Panc1 (cell line): ENCODE results near the gene PNMA6F. TPM values are rescaled to one million over a fixed set of nuclear protein-coding genes. Genes with fewer than 3 reads are reported as not detected.

ENCODE experiments used
- ATAC-seq: fragments of 200-7000 bp; cut with Tn5 transposase; 2 replicates; pipeline ENCODE4 v1.9.1; 2020; ENCODE audit warnings: mild to moderate bottlenecking, moderate library complexity
- BruUV-seq: library from RNA; stranded (reverse); fragments of 400-500 nt; replicated peaks from 2 replicates; lab custom pipeline; 2021; lab: Mats Ljungman, UMichigan
- CTCF ChIA-PET: fragments of 300-600 bp; sonication (Branson Sonifier 250); formaldehyde crosslinking; loops from one replicate; lab custom pipeline; 2022; ENCODE audit warnings: antibody characterized with exemption; lab: Charles Lee
- POLR2A ChIA-PET: fragments of 300-600 bp; sonication (Branson Sonifier 250); formaldehyde crosslinking; loops from one replicate; lab custom pipeline; 2022; ENCODE audit warnings: antibody characterized with exemption; lab: Charles Lee
- DNase-seq: peaks from one replicate; pipeline ENCODE4 v3.0.0-alpha.2; 2010; ENCODE audit warnings: low read depth, low spot score
- H3K27ac ChIP-seq: 2 replicates; pipeline ENCODE4 v1.5.1; 2011; ENCODE audit warnings: mild to moderate bottlenecking, low read length, inconsistent platforms
- H3K27me3 ChIP-seq: fragments of 200-500 bp; sonication (Bioruptor generic); 2 replicates; pipeline ENCODE4 v1.6.0; 2014; ENCODE audit warnings: low read length, inconsistent platforms; ENCODE audit not compliant: control insufficient read depth, insufficient read depth
- H3K36me3 ChIP-seq: fragments of 200-500 bp; sonication (Bioruptor generic); 2 replicates; pipeline ENCODE4 v1.5.1; 2014; ENCODE audit warnings: inconsistent platforms, mild to moderate bottlenecking, low read length, moderate library complexity; ENCODE audit not compliant: control insufficient read depth, insufficient read depth
- H3K4me1 ChIP-seq: 2 replicates; pipeline ENCODE4 v1.5.1; 2011; ENCODE audit warnings: inconsistent platforms, mild to moderate bottlenecking, low read length, moderate library complexity; ENCODE audit not compliant: control insufficient read depth, insufficient read depth
- H3K4me3 ChIP-seq, 2 experiments: 2 replicates each; pipeline ENCODE4 v1.5.1; 2011 to 2012; ENCODE audit warnings: low read depth in 2 of 2, low read length in 2 of 2, mild to moderate bottlenecking in 2 of 2, inconsistent platforms in 1 of 2, moderate library complexity in 1 of 2
- H3K9me3 ChIP-seq: fragments of 200-500 bp; sonication (Bioruptor generic); 2 replicates; pipeline ENCODE4 v1.5.1; 2014; ENCODE audit warnings: low read depth, mild to moderate bottlenecking, inconsistent platforms, low read length, moderate library complexity; ENCODE audit not compliant: control insufficient read depth, insufficient read depth
- POLR2AphosphoS5 ChIP-seq: IDR thresholded peaks from 2 replicates; pipeline ENCODE4 v1.6.1; 2012; ENCODE audit warnings: mild to moderate bottlenecking, low read depth, low read length, moderate library complexity
- SIN3A ChIP-seq: IDR thresholded peaks from 2 replicates; pipeline ENCODE4 v1.6.1; 2012; ENCODE audit warnings: low read depth, mild to moderate bottlenecking, low read length, moderate library complexity, borderline replicate concordance; ENCODE audit not compliant: insufficient read depth
- TCF7L2 ChIP-seq: IDR thresholded peaks from 2 replicates; pipeline ENCODE4 v1.6.1; 2011; ENCODE audit warnings: mild to moderate bottlenecking, low read depth, low read length, inconsistent platforms
- in situ Hi-C: cut with HindIII; loops from 2 replicates; pipeline ENCODE4 v1.10.0; 2016; ENCODE audit warnings: low sequenced_read_pairs, low pct_unique_long_range_greater_than_20kb
- intact Hi-C: fragments of 100-400 bp; cut with micrococcal nuclease; formaldehyde crosslinking; loops from one replicate; pipeline ENCODE4 v1.10.0; 2022; ENCODE audit not compliant: unreplicated experiment
- total RNA-seq: library from RNA; stranded (reverse); gene quantifications from one replicate; pipeline ENCODE4 v1.2.1, GENCODE V29; 2021; ENCODE audit not compliant: unreplicated experiment
- TF ChIP-seq, protein P1 (sequence below): fragments of 450-650 bp; IDR thresholded peaks from 2 replicates; pipeline ENCODE4 v1.5.1; 2017; ENCODE audit warnings: mild to moderate bottlenecking
- TF ChIP-seq, protein P2 (sequence below), 2 experiments: IDR thresholded peaks; 2 replicates each; pipeline ENCODE4 v1.6.1; 2011 to 2012; ENCODE audit warnings: low read depth in 2 of 2, control low read depth in 1 of 2, low read length in 1 of 2, mild to moderate bottlenecking in 1 of 2, moderate library complexity in 1 of 2; ENCODE audit not compliant: insufficient read depth in 1 of 2

The PNMA6F gene
- total RNA-seq, 1 experiment from 2014 or later = not detected

DNA sequence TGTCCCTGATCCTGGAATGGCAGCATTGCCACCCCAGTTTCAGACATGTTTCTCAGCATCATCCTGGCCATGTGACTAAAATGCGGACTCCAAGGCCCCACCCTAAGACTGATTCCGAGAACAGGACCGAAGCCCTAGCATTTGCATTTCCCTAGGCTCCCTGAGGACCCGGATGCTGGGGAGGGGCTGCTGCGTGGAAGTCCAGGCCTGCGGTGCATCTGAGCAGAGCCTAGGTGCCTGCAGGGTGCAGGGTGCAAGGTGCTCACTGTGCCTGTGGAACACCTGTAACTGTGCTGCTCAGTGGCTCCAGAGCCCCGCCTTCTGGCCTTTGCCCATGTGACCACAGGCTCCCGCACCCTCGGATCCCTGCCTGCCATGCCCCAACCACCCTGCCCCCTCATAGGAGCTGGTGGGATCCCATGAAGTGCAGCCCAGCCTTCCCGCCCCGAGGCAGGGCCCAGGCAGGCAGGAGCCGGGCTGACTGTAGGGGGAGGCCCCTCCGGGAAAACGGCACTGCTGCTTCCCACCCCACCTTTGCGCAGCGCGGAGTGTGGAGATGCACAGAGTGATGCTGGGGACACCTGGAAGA, 14.9 kb downstream of the PNMA6F start:
- ChIA-PET CTCF (no interaction called here), POLR2A (no interaction called here)
- DNase-seq = no peak
- H3K4me1 ChIP-seq = no peaks in the 10 kb centered on the region
- no TSS peak for BruUV-seq
- H3K36me3 ChIP-seq = no peaks in the 10 kb centered on the region
- TF ChIP-seq, protein P1, sequence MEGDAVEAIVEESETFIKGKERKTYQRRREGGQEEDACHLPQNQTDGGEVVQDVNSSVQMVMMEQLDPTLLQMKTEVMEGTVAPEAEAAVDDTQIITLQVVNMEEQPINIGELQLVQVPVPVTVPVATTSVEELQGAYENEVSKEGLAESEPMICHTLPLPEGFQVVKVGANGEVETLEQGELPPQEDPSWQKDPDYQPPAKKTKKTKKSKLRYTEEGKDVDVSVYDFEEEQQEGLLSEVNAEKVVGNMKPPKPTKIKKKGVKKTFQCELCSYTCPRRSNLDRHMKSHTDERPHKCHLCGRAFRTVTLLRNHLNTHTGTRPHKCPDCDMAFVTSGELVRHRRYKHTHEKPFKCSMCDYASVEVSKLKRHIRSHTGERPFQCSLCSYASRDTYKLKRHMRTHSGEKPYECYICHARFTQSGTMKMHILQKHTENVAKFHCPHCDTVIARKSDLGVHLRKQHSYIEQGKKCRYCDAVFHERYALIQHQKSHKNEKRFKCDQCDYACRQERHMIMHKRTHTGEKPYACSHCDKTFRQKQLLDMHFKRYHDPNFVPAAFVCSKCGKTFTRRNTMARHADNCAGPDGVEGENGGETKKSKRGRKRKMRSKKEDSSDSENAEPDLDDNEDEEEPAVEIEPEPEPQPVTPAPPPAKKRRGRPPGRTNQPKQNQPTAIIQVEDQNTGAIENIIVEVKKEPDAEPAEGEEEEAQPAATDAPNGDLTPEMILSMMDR = no peak
- no peak for TF ChIP-seq SIN3A
- TF ChIP-seq, protein P2, sequence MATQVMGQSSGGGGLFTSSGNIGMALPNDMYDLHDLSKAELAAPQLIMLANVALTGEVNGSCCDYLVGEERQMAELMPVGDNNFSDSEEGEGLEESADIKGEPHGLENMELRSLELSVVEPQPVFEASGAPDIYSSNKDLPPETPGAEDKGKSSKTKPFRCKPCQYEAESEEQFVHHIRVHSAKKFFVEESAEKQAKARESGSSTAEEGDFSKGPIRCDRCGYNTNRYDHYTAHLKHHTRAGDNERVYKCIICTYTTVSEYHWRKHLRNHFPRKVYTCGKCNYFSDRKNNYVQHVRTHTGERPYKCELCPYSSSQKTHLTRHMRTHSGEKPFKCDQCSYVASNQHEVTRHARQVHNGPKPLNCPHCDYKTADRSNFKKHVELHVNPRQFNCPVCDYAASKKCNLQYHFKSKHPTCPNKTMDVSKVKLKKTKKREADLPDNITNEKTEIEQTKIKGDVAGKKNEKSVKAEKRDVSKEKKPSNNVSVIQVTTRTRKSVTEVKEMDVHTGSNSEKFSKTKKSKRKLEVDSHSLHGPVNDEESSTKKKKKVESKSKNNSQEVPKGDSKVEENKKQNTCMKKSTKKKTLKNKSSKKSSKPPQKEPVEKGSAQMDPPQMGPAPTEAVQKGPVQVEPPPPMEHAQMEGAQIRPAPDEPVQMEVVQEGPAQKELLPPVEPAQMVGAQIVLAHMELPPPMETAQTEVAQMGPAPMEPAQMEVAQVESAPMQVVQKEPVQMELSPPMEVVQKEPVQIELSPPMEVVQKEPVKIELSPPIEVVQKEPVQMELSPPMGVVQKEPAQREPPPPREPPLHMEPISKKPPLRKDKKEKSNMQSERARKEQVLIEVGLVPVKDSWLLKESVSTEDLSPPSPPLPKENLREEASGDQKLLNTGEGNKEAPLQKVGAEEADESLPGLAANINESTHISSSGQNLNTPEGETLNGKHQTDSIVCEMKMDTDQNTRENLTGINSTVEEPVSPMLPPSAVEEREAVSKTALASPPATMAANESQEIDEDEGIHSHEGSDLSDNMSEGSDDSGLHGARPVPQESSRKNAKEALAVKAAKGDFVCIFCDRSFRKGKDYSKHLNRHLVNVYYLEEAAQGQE (IDR thresholded peaks at IDR 0.05; ENCODE audit: insufficient read depth in 1 of 2, low read depth in 2 of 2, low read length in 1 of 2) = no peak
- no peak for TF ChIP-seq TCF7L2
- no peak for ATAC-seq
- no peak overlapping the region for H3K27ac ChIP-seq
- no peaks in the 10 kb centered on the region for H3K9me3 ChIP-seq
- in situ Hi-C loops = no loop called here
- intact Hi-C loops = no loop called here
- H3K4me3 ChIP-seq = no peak overlapping the region
- peaks cover 6% of the 10 kb centered on the region for H3K27me3 ChIP-seq

DNA sequence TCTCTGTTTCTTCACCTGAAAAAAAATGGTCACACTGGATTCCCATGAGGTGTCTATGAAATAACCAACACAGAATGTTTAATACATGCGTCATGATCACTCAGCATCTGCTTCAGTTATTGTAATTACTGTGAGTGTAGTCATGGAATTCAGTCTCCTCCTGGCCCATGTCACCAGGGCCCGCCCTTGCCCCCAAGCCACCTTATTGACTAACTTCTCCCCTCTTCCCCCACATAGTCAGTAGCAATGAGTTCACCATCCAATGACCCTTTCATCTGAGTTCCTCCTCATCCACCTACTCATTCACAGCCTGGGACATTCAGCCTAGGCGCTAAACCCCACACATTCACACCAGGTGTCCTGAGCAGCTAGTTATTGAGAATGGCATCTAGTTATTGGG, 15.6 kb downstream of the PNMA6F start:
- Histone ChIP-seq H3K4me3 (no peak overlapping the region), H3K36me3 (no peaks in the 10 kb centered on the region), H3K27me3 (peaks cover 6% of the 10 kb centered on the region), H3K27ac (no peak overlapping the region), H3K4me1 (no peaks in the 10 kb centered on the region), H3K9me3 (no peaks in the 10 kb centered on the region)
- in situ Hi-C loops (no loop called here), intact Hi-C loops (no loop called here)
- DNase-seq (no peak), ATAC-seq (no peak)
- TF ChIP-seq SIN3A (no peak), TCF7L2 (no peak)
- BruUV-seq = no TSS peak
- CTCF ChIA-PET = no interaction called here
- POLR2A ChIA-PET = interaction anchor here (0.6 kb wide), 1 partner anchor 1593 kb away, joined by 14 read pairs; no protein-coding TSS in a partner anchor

GRCh38 chrX:153304988-153305736, 16.4 kb downstream of the PNMA6F start:
- Histone ChIP-seq H3K36me3 (no peaks in the 10 kb centered on the region), H3K27me3 (peaks cover 6% of the 10 kb centered on the region), H3K4me1 (no peaks in the 10 kb centered on the region), H3K4me3 (no peak overlapping the region), H3K27ac (no peak overlapping the region), H3K9me3 (no peaks in the 10 kb centered on the region)
- ATAC-seq (no peak), DNase-seq (no peak)
- in situ Hi-C loops (no loop called here), intact Hi-C loops (no loop called here)
- POLR2A ChIA-PET = interaction anchor here (0.6 kb wide), 1 partner anchor 1592 kb away, joined by 14 read pairs; no protein-coding TSS in a partner anchor
- BruUV-seq = no TSS peak
- TF ChIP-seq, protein P2 (IDR thresholded peaks at IDR 0.05; ENCODE audit: insufficient read depth in 1 of 2, low read depth in 2 of 2, low read length in 1 of 2) = no peak
- TF ChIP-seq, protein P1 = no peak
- TF ChIP-seq SIN3A = no peak
- TF ChIP-seq TCF7L2 = no peak
- TF ChIP-seq POLR2AphosphoS5 = no peak
- CTCF ChIA-PET = no interaction called here
